Measurements from ENCODE around the gene SGMS1.

SGMS1 gene

DNA sequence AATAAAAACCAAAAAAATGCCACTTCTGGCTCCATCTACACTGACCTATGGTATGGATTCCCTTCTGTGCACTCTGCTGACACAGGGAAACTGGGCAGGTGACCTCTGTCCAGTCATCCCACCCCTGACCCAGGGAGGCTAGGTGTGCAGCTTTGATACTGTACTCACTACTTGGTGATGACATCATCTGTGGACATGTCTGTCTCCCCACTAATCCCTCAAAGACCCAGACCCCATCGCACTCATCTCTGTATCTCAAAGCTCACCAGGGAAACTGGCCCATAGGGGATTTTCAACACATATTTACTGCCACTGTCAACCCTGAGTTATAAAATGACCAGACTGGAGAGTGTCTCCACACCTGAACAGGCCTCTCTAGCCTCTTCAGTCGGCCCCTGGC, 10.6 kb downstream of the SGMS1 start:
- DNase-seq (ENCODE audit: low read depth) = no peak

- no peak for DNase-seq (ENCODE audit: low read depth)
Measured at GRCh38 chr10:50610368-50610767, 13.4 kb downstream of the SGMS1 start.

GRCh38 chr10:50607356-50607925, 16.3 kb downstream of the SGMS1 start:
- DNase-seq (ENCODE audit: low read depth) = no peak

GRCh38 chr10:50605951-50606270, 17.8 kb downstream of the SGMS1 start:
- DNase-seq (ENCODE audit: low read depth) = no peak

DNA sequence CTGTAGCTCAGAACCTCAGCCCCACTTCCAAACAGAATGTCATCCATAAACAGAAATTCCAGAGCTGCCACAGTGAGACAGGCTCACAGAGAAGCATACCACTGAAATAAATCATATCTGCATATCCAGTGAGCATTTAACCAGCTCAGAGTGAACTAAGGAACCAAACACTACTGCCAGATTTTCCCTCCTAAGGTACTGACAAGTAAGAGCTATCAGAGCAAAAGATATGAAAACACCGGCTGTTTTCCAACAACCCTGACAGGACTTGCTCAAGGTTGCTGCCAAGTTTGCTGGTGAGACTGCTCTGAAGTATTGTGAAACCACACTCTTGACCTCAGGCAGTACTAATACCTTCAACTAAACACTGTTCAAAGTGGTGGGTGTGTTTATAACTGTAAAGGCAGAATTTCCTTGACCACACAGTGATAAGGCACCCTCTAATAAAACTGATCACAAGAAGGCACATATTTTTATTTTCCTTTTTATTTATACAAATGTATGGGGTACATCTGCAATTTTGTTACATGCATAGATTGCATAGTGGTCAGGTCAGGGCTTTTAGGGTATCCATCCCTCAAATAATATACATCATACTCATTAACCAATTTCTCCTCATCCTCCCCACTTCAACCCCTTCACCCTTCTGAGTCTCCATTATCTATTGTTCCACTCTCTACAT, 18.3 kb downstream of the SGMS1 start:
- peak; percentile 94 for DNase-seq (ENCODE audit: low read depth)

DNA sequence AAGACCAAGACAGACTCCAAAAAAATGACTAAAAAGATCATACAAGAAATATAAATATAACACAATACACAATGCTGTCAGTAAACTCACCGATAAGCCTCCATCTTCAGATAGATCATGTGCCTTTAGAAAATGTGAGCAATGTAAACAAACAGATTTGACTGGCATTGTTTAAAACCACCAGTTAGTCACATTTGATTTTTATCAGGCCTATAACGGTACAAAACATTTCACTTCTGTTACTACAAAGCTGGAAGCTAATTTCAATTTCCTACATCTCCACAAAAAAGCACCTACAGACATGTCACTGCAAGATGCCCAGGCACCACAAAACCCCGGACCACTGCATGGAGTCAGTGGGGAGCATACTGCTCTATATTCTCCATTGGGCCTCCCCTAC, 18.9 kb downstream of the SGMS1 start:
- no peak for DNase-seq (ENCODE audit: low read depth)

GRCh38 chr10:50604049-50604640, 19.6 kb downstream of the SGMS1 start:
- no peak for DNase-seq (ENCODE audit: low read depth)

DNA sequence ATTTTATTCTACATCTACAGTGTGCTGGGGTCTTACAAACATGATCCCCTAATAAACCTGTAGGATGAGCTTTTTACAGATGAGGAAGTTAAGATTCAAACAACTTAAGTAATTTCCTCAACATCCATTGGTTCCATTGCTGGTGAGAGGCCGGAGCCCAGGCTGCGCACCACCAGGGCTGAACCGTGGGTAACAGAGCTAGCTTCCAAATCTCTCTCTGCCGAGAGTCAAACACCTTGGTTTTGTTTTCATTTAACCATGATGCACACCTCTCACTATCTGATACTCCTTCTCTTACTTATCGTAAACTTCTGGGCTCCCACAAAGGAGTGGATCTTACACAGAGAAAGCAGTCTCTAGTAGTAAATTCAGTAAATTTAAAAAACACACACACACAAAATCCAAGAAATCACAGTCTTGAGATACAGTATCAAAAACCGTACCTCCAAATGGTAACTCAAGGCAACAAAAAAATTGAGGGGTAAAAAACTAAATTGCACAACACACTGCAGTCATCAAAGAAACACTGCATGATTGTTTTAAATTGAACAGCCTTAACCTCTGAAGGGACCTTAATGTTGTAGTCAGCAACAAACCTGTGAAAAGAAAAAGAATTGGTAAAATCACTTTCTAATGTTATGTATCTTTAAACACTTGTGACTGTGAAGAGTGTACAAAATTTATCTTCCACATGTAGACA, 20.5 kb downstream of the SGMS1 start:
- DNase-seq (ENCODE audit: low read depth) = no peak

DNA sequence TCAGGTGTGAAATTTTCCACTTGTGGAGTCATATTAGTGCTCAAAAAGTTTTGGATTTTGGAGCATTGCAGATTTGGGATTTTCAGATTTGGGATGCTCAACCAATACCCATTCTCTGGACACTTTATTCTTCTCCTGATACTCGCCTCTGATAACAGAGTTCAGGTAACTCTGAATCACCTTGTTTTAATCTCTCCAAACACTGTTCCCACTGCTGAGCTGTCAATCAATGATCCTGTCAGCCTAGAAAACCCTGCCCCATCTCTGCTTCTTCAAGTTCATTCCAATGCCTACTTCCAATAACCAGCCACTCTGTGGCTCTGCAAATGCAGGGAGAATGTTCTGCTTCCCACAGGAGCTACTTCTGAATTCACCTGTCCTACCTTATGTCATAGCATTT, 21.8 kb downstream of the SGMS1 start:
- DNase-seq (ENCODE audit: low read depth) = no peak

DNA sequence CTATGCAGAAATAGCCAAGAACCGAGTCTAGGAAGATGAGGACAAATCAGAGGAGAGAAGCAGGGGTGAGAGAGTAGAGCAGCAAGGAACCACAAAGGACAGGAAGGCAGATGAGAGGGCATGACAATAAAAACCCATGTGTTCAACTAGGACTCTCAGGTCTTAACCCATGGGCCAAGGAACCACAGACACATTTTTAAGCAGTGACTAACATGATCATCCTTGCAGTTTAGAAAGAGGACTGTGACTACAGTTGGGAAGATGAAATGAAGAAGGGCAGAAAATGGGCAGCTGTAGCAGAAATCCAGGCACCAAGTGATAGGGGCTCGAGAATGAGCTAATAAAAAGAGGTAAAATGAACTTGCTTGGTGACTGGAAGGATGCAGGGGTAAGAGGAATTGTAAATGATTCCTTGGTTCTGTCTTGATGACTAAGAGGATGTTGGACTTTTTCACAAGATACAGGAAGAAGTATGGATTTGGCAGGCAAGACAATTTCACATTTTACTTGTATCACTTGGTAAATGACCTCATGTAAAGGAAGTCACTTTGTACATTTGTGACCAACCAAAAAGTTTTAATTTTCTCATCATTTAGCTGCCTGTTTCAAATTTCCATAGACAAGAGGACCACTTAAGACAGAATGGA, 22.8 kb downstream of the SGMS1 start:
- DNase-seq (ENCODE audit: low read depth) = no peak

DNA sequence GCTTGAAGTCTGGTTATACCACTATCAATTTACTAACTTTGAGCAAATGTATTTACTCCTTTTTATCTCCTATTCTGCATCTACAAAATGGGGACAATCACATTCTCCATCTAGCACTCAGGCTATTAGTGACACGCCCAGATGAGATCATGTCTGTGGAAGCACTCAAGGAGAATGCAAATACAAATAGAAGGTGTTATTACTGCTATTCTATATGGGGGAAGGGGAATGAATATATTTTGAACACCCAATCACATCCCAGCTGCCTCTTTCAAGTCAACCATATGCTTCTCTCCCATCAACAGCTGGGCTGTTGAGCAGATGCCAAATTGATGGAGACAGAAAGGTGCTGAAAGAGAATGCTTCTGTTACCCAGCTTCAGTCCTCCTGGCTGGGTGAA, 23.5 kb downstream of the SGMS1 start:
- DNase-seq (ENCODE audit: low read depth) = no peak

- DNase-seq (ENCODE audit: low read depth) = no peak
Measured at GRCh38 chr10:50596897-50597296, 26.9 kb downstream of the SGMS1 start.

- no peak for DNase-seq (ENCODE audit: low read depth)
Measured at GRCh38 chr10:50596456-50596855, 27.3 kb downstream of the SGMS1 start.

- no peak for DNase-seq (ENCODE audit: low read depth)
Measured at GRCh38 chr10:50595785-50596184, 28.0 kb downstream of the SGMS1 start.

GRCh38 chr10:50593523-50594376, 30.0 kb downstream of the SGMS1 start:
- no peak for DNase-seq (ENCODE audit: low read depth)

DNA sequence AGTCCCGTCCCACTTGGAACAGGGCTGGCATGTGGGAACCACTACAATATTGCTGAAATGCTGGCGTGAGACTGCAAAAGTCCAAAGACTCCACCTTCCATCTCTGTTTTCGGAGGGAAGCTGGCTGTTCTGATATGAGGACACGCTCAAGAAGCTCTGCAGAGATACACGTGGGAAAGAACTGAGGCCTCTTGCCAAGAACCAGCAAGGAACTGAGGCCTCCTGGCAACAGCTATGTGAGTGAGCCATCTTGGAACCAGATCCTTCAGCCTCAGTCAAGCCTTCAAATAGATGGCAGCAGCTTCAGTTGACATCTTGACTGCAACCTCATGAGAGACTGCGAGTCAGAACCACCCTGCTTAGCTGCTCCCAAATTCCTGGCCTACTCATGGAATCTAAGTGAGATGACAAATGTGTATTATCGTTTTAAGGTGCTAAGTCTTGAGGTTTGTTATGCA, 30.8 kb downstream of the SGMS1 start:
- DNase-seq (ENCODE audit: low read depth) = no peak

GRCh38 chr10:50590935-50591334, 32.8 kb downstream of the SGMS1 start:
- DNase-seq (ENCODE audit: low read depth) = no peak

DNA sequence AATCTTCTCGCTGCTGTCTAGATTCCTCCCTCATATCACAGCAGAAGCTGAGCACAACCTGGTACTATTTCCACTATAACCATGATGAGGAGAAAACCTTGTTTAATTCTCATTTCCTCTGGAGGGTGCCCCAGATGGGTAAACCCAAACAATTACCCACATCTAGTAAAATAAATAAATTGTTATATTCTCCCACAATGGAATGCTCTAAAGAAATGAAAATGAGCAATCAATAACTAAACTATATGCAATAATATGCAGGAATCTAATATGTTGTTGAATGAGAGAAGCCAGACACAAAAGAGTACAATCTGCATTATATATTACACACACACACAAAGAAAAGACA, 37.0 kb downstream of the SGMS1 start:
- DNase-seq (ENCODE audit: low read depth) = no peak

GRCh38 chr10:50585921-50586739, 37.6 kb downstream of the SGMS1 start:
- DNase-seq (ENCODE audit: low read depth) = no peak

DNA sequence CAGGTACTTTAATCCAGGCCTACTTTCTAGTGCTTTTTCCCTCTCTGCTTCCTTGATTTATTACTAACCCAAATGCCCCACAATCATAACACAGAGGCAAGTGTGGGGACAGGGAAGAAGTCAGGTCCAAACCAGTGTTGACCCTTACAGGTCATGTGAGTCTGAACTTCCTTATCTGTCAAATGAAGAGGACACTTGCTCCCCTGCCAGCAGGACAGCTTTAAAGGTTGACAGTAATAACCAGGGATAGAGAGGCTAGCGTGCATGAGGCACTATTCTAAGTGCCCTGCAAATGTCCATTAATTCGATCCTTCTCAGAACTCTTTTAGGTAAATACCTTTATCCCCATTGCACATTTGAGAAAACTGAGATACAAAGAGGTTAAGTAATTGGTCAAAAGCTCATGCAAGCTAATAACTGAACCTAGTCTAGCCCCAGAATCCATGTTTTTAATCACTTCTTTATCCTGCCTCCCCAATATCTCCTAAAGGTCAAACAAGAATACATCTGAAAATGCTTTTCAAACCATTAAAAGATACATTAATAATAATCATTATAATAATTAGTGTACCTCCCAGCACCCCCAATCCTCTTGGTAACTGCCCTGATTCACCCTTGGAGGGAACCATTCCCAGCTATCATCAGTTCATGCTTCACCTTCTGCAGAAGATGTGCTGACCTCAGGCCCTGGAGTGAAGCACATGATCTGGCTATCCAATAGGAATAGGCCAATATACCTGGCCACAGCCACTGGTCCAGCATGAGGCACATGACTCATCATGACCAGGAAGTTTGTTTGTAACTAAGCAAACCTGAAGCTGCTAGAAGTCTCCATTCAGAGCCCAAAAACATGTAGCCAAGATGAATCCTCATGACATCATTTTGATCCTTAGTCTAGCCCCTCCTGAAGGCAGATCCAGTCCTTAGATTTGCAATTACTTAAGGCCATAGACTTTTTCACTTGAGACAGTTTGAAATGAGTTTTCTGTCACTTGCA, 40.7 kb downstream of the SGMS1 start:
- no peak for DNase-seq (ENCODE audit: low read depth)

Data from GM04503 (cell line).